NCI-H2171 (cell line): ENCODE results near the gene WWOX.

Source experiments
- DNase-seq: peaks from one replicate; lab custom pipeline; 2025; lab: John Stamatoyannopoulos, UW

Gene WWOX

GRCh38 chr16:78611318-78611717, 511.9 kb downstream of the WWOX start:
- no peak for DNase-seq

DNA sequence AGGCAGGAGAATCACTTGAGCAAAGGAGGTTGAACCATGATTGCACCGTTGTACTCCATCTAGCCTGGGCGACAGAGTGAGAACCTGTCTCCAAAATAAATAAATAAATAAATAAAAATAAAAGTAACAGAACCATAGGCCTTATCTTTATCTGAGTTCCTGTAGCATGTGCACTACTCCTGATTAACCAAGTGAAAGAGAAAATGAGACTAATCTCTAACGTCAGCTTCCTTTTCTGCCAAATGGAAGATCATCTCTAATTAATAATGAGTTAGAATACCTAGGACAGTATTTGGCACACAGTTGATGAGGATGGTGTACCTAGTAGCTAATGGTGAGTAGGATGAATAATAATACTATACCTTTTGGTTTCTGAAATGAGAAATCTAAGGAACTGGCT, 520.4 kb downstream of the WWOX start:
- no peak for DNase-seq

DNA sequence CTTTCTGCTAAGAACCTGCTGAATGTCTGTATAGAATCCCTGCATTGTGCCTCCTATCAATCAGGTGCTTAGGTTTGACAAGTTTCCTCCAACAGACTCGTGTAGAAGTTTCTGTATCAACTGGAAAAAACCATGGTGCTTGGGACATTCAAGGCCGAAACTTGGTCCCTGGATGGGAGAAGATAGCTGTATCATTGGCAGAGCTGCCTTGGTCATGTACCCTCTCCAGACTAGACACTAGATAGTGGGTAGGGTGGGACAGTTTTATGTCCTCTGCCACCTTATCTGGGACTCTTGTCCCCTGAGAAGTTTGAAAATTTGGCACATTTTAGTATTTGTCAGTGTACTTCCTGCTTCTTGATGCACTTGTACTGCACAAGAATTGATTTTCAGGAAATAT, 520.8 kb downstream of the WWOX start:
- DNase-seq: no peak

DNA sequence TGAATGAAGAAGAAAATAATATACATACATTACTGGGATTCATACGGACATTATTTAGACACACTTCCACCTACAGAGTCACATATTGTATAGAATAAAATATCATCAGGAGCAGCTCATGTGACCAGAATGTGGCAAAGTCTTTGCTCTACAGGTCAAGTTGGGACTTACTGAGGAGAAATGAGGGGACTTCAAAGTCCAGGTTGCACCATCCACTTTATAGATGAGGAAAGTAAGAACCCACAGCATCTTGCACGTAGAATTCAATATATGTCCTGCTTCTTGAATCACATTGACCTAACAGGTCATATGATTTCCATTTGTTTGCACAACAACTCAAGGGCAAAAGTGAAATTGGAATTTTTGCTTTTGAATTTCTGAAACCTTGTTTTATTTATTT, 524.3 kb downstream of the WWOX start:
- no peak for DNase-seq

DNA sequence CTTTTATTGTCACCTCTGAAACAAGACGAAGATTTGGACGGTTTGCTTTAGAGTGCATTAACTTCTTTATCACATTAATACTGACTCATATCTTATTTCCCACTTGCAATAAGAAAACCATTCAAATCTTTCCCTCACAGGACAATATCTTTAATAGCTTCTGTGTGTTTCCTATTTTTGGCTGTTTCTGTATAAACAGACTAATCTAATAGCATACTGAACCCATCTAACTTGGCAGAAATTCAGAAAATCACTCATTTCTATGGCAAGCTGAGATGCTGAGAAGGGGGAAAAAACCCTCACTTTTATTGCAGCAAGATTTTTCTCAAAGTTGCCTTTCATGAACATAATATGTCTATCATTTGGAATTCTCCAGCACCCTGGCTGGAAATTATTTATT, 524.9 kb downstream of the WWOX start:
- DNase-seq: no peak

GRCh38 chr16:78628461-78629045, 529.1 kb downstream of the WWOX start:
- no peak for DNase-seq

DNA sequence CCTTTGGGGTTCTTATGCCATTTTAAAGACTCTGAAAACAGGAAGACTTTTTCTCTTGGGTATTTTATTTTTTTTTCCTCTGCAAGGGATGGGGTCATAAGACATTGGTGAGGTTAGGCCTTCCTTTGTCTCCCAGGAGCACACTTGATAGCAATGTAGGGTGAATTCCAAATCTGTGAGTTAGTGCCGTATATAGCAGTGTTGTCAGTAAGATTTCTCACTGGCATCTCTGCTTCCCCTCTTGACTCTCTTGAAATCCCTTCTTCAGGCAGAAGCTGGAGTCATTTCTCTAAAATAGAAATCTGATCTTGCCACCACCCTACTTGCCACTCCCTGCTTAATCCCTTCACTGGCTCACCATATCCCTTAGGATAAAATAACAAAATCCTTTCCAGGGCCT, 529.7 kb downstream of the WWOX start:
- DNase-seq: no peak

DNA sequence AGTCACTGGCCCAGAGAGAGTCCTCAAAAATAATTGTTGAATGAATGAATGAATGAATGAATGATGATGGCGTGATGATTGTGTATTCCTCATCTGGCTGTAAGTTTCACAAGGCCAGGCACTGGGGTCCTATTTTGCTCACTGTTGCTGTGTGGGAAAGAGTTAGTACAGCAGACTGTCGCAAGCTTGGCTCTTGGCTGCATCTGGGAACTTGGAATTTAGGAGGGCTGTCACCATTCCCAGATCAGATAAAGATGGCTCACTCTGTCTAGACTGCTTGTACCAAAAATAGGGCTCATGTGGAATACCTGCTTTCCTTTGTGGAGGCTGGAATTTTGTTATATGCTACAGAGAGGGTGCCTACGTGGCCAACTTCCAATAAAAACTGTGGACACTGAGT, 530.6 kb downstream of the WWOX start:
- no peak for DNase-seq

DNA sequence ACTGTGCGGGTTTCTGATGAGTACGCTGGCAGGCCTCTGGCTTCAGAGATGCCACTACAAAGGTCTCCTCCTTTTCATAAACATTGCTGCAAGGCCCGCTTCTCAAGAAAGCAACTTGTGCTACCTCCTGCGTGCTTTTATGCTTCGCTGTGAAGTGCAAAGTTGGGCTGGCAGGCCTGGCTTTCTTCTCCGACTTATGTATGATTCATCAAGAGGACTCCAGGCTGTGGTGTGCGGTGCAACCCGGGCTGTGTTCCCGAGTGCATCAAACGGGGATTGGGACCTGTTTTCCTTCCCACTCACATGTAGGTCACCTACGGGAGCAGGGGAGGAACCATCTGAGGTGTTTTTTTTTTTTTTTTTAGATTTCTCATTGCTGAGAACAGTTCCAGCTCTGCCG, 534.1 kb downstream of the WWOX start:
- no peak for DNase-seq

DNA sequence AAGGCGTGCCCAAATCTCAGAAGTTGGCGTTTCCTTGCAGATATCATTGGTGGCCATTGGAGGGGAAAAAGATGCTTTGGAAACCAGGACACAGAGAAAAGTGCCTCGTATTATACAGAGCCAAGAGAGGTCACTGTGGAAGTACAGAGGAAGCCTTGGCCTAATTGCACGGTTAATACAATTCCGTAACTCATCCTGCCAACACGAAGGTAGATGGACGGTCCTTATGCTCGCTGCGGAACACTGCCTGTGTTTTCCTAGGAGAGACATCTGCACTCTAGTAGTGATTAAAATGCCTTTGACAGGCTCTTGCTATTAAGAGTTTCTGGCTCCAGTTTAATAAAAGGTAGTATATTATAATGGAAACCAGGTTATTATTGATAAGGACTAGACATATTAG, 536.4 kb downstream of the WWOX start:
- no peak for DNase-seq

DNA sequence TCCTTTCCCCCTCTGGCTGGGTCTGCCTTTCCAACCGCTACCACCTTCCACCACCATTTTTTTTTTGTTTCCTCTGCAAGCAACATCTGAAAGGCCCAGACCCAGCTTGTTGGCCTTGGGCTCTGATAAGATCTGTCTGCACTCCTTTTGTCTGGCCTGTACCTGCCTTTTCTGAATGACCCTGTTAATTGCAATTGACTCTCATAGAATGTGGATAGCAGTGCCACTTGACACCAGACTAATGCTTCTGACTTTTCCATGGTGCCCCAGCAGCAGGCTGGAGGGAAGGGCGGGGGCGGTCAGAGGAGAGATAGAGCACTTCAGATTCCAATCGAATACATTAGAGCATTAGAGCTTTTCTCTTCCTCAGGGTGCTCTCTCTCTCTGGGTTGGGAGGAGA, 538.9 kb downstream of the WWOX start:
- DNase-seq: no peak

DNA sequence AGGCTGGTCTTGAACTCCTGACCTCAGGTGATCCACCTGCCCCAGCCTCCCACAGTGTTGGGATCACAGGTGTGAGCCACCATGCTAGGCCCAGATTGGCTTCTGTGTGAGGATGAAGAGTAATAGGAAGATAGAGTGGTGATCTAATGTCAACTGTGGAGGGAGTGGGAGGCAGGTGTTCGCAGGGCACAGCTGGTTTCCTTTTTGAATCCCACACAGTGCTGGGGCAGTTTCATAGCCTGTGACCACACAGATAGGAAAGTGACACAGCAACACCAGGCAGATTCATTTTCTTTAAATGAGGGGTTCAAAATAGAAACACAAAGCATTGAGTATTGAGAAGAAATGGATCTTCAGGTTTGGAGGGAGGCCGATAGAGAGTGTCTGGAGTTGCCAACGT, 540.3 kb downstream of the WWOX start:
- DNase-seq: no peak

DNA sequence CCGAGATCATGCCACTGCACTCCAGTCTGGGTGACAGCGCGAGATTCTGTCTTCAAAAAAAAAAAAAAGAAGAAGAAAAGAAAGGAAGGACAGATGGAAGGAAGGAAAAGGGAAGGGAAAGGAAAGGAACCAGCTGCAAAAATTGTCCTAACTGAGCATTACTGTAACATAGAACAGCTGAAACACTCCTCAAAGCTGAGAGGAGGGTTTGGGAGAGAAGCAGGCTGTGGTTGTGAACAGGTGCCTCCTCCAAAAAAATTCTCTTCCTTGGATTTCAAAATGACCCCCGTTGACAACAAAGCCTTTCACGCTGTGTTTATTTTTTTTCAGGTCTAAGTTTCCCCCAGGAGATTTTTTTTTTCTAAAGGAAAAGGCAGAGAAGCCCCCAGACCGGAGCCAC, 541.4 kb downstream of the WWOX start:
- no peak for DNase-seq

DNA sequence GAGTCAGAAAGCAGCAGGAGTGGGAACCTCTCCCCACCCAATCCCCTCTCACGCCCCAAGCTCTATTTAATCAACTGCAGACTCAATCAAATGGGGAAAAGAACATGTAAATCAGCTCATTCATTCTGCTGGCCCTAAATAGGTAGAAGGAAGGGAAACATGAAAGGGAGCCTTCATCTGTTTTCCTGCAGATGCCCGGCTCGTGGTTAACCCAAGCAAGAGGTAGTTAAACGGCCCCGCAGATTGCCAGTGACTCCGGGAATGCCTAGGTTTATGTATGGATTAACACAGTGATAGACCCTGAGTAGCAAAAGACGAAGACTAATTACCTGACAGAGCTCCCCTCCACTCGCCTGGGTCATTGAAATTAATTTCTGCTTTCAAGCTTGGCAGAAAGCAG, 542.0 kb downstream of the WWOX start:
- DNase-seq: no peak

DNA sequence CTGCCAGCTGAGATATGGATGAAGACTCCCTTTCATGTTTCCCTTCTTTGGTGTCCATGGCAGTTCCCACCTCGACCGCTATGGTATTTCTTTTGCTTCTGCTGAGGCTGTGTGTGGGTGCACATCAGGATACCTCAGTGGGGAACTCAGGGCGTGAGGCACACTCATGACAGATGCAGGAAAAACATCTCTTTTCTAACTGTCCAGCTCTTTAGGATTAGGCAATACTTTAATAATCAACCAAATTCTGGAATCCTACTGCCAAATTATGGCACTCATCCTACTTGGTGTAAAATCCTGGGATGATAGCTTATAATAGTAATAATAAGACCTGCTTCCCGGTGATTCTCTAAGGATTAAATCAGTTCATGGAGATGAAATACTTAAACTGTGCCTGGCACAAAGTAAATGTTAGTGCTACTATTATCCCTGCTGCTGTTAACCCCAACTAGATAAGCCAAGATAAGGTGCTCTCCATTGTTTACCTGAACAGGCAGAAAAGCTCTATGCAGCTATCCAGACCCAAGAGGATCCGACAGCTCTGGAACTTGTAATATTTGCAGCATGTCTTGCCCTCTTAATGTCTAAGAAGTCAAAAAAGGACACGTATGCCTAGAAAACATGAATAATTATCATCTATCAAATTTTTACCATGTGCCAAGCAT, 543.3 kb downstream of the WWOX start:
- DNase-seq: no peak

GRCh38 chr16:78645657-78646056, 546.2 kb downstream of the WWOX start:
- no peak for DNase-seq

DNA sequence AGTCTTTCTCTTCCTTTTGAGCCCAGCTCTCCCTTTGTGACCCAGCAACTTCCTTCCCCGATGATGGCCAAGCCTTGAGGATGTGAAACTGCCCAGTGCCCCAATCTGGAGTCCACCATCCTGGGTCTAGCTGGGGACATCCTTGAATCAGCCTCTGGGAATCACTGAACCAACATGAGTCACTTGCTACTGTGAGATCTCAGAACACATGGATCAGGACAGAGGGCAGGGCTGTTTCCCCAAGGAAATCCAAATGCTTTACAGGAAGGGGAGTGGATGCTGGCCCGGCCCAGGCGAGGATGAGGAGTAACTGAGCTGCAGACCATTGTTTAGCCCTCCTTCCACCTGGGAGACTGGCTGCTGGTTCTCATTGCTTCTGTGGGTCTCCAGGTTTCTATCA, 547.6 kb downstream of the WWOX start:
- DNase-seq: no peak

GRCh38 chr16:78647491-78647890, 548.0 kb downstream of the WWOX start:
- DNase-seq: no peak

- DNase-seq: no peak
Measured at GRCh38 chr16:78648517-78648916, 549.1 kb downstream of the WWOX start.

DNA sequence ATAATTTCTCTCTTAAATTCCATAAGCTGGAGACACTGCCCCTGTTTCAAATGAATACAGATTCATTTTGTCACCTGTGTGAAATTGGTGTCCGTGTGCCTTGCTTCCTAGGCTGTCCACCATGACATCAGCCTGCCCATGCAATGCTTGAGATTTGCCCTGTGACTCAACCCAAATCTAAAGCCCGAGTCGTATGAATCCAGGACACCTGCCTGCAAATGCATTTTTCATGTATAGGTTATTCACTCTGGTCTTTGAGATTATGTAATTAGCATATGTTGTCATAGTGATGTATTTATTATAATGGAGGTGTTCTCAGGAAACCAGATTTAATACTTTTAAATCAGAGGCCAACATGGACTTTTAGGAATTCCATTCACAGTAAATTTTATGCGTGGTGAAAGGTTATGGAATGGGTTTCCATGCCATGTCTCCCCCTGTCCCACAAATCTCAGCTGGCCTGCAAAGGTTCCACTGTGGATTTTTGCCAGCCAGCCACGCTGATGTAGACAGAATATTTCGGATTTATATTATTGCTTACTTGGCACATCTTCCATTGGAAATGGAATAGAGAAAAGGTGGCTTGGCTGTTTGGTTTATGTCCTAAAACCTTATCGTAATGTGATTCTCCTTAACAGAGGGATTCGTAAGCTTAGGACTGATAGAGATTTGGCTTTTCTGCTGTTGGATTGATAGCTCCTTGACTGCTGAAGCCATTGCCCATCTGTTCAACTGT, 551.1 kb downstream of the WWOX start:
- DNase-seq: no peak

DNA sequence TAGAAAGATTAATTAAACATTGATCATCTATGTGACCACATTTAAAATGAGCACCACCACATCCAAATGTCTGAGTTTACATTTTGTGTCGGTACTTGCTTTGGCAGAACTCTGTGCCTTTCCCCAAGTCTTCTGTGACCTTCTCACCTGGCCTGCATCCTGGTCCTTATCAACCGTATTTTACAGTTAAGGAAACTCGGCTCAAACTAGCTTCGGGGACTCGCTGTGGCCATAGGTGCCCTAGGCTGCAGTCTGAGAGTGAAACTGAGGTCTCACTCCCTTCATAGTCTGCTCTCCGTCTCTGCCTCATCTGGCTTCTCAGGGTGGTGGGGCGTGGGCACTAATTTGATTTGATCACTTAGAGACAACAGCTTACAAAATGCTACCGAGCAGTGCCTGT, 555.5 kb downstream of the WWOX start:
- DNase-seq: no peak

GRCh38 chr16:78655331-78656113, 556.1 kb downstream of the WWOX start:
- DNase-seq: no peak

- DNase-seq: no peak
Measured at GRCh38 chr16:78656887-78657286, 557.4 kb downstream of the WWOX start.
